GM18498 (cell line): ENCODE results near the gene LRP1.
A peak's percentile ranks its signal among the peaks of the same experiment; 100 is the strongest.

Experiments
- ATAC-seq: cut with Tn5 transposase; IDR thresholded peaks from one replicate; pipeline ENCODE4 v1.9.1; 2021; ENCODE audit warnings: mild to moderate bottlenecking, moderate library complexity; ENCODE audit not compliant: unreplicated experiment

The LRP1 gene

GRCh38 chr12:57232156-57232756 is 104.0 kb downstream of the LRP1 start:
- ATAC-seq = no peak

DNA sequence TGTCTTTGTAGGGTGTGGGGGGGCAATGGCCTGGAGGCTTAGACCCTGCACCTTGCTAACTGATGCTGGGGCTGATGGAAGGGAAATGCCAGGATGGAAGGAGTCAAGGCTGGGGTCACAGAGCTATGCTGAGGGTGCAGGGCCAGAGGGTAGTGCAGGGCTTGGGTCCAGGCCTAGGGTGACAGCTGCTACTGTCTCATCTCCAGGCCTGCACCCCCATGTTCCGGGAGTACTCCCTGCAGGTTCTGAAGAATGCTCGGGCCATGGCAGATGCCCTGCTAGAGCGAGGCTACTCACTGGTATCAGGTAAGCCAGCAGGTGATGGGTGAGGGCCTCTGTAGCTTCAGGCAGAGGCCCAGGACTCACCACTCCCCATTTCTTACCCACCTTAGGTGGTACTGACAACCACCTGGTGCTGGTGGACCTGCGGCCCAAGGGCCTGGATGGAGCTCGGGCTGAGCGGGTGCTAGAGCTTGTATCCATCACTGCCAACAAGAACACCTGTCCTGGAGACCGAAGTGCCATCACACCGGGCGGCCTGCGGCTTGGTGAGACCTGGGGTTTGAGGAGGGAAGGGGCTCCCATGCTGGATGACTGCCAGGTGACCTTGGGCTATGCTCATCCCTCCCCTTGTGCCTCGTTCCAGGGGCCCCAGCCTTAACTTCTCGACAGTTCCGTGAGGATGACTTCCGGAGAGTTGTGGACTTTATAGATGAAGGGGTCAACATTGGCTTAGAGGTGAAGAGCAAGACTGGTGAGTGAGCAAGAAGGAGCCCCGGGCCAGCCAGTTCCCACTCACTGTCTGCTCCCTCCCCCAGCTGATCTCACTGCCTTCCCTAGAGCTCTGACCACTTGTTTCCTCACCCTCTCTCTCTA is 105.3 kb downstream of the LRP1 start:
- ATAC-seq = no peak

GRCh38 chr12:57234233-57234570 is 105.9 kb downstream of the LRP1 start:
- no peak for ATAC-seq

DNA sequence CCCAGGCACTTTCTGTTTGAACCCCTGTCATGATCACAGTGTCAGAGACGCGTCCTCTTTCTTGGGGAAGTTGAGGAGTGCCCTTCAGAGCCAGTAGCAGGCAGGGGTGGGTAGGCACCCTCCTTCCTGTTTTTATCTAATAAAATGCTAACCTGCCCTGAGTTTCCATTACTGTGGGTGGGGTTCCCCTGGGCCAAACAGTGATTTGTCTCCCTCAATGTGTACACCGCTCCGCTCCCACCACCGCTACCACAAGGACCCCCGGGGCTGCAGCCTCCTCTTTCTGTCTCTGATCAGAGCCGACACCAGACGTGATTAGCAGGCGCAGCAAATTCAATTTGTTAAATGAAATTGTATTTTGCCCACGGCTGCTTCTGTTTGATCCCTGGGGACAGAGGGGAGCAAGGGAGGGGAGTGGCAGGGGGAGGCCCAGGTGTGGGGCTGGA is 106.3 kb downstream of the LRP1 start:
- ATAC-seq = no peak

- ATAC-seq = no peak
These were observed 106.9 kb downstream of the LRP1 start for GRCh38 chr12:57235017-57235727.

DNA sequence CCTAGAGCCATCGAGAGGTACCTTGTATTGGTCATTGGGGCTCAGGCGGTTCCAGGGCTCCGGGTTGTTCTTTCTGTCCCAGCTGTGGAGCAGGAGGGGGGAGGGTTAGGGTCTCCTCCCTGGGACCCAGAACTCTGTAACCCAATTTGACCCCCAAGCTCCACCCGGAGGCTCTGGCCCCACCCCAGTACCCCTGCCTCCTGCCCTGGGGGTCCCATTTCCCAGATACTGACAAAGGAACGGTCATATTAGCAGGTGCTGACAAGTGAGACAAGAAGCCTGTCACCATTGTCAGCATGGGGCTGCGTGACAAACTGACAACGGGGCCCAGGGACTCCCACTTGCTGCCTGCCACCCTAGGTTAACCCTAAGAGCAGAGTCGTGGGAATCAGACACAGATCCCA is 107.4 kb downstream of the LRP1 start:
- ATAC-seq = no peak

DNA sequence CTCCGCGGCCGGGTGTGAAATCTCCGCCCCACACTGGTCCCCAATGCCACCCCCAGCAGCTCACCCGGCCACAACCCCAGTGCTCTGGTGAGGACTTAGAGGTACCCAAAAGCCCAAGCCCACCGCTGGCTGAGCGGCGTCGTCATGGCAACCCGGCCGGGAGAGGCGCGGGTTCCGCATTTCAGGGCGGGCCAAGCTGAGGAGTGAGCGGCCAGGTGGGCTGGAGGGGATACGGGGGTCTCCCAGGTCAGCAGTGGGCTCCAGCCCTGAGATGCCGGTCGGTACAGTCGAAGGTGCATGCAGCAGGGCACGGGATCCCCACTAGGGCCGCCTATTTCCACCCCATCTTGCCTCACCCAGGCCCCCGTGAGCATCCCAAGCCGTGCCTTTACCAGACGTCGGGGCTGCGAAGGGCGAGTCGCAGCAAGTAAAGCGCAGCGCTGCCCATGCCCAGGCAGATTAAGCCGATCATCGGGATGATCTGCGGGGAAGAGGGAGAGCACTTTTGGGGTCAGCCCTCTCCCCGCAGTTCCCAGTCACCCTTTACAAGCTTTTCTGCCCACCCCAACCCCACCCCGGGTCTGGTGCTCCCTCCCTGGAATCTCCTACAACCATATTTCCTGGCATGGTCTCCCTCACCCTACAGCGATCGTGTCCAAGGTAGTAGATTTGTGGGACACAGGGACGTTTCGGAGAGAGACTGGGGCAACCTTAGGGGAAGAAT is 108.1 kb downstream of the LRP1 start:
- ATAC-seq = no peak

GRCh38 chr12:57236925-57237595 is 108.8 kb downstream of the LRP1 start:
- ATAC-seq = no peak

- ATAC-seq = no peak
These were observed 109.3 kb downstream of the LRP1 start for GRCh38 chr12:57237596-57237931.

GRCh38 chr12:57237932-57238853 is 109.9 kb downstream of the LRP1 start:
- ATAC-seq = no peak

DNA sequence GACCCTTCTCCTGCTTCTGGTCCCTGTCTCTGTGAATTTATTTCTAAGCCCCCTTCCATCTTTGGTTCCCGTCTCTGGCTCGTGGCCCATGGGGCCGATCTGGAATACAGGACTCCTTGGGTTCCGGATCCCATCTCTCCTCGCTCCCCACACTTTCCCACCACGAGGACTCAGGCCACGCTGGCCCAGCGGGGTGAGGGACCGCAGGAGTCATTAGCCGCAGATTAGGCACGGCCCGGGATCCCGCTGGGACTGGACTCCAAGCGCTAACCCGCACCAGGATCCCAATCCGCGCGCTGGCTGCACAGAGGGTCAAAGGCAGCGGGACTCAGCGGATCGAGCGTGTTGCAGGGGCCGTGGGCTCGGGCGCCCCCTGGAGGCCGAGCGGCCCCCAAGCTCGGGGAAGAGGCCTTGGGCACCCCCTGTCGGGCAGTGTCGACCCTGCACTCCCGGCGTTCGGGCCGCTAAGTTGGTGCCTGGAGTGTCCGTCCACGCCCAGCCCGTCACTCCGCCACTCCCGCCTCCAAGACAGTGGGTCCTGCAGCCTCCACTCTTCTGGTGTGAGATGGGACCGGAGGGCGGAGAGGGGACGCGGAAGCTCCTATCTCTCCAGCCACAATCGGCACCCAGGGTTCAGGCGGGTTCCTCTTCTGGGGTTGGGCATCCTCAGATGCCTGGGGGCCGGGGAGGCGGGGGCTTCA is 110.7 kb downstream of the LRP1 start:
- peak; percentile 58 for ATAC-seq

DNA sequence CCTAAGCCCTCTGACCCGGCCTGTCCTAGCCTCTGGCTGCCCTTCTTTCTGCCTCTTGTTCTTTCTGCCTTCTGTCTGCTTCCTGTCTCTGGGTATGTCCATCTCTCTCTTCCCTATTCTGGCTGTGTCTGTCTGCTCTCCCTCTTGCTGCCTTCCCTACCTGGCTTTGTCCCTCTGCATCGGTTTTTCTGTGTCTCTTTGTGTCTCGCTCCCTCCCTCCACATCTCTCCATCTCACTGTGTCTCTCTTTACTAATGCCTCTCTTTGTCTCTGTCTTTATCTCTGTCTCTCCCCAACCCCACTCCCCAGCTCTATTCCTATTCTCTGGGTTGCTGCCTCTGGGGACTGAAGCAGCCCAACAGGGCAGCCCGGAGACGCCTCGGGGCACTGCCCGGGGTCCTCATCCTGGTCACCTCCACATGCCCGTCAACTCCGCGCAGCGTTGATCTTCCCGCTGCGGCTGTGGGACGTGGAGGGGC is 111.3 kb downstream of the LRP1 start:
- ATAC-seq = no peak

GRCh38 chr12:57240066-57240921 is 112.0 kb downstream of the LRP1 start:
- peak; percentile 24 for ATAC-seq

DNA sequence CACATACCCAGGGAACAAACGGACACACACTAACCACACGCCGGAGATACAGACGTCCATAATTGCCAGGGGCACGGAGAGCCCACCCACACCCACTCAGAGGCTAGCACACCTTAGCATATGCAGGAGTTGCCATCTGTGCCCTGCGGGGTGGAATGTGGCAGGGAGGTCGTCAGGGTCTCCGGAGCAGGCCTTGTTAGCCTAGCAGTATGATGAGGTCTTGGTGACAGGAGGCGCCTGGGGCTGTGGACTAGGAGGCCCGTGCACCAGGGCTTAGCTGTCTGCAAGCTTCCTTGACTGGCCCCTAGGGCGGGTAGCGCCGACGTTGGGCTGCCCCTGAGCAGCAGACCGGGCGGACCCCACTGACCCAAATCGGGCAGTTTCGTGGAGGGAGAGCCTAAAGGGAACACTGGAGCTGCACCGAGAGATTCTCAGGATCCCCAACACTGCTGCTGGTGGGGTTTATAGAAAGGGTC is 112.7 kb downstream of the LRP1 start:
- no peak for ATAC-seq

DNA sequence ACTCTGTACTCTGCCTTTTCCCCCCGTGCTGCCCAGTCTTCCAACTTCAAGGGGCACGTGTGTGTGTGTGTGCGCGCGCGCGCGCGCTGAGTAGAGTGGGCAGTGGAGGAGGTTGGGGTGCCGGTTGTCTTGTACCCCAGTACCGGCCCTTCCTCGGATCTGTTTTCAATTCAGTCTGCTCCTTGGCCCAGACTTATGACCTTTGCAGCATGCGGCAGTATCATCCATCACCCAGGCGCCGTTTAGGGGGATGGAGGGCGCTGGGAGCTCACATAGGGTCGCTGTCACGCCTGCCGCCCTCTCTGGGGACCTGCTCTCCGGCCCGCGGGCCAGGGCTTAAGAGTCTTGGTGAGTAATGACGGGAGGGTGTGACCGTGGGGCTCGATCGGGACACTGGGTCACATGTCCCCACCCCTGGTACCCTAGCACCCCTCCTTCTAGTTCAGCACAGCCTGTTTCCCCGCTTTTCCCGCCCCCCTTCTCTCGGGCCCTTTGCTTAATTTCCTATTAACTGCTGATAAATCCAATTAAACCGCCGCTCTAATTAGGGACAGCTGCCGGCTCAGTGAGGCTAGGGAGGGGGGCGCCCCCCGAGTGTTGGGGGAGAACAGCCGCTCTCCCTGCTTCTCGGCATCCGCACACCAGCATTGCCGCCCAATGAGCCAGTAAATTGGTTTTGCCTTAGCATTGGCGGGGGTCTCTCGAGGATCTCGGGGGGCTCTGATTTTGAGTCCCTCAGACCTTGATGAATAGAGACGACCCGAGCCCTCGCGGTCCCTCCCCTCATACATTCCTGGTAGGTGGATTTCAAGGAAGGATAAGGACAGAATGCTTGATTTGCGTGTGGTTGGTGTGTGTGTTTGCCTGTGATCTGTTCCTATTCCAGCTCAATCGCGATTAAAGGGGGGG is 113.4 kb downstream of the LRP1 start:
- ATAC-seq = no peak

- no peak for ATAC-seq
These were observed 114.0 kb downstream of the LRP1 start for GRCh38 chr12:57242329-57242690.
